ENCODE measurements around the gene KIAA0232. TPM values are rescaled to one million over a fixed set of nuclear protein-coding genes. Genes with fewer than 3 reads are reported as not detected.

Gene KIAA0232
- total and polyA plus RNA-seq, 2 of the 8 experiments (the other 6 are each of a cell fraction or from before 2014, with no cell fraction given), result 5.6 to 23.3 TPM

- no peak overlapping the region for H3K23ac ChIP-seq (ENCODE audit: insufficient read length)
- no peak overlapping the region for H2BK15ac ChIP-seq (ENCODE audit: low read length)
- H3K79me1 ChIP-seq (ENCODE audit: low read depth, low read length), result peaks cover 2% of the 10 kb centered on the region; the same call in 1 of the 2 replicates
- no peaks in the 10 kb centered on the region for H3K23me2 ChIP-seq (ENCODE audit: low read depth, low read length)
- DNase-seq (ENCODE audit: low read depth in 1 of 2, low spot score in 2 of 2), result no peak
- H2BK12ac ChIP-seq (ENCODE audit: low read depth, low read length), result no peak overlapping the region
- no peak overlapping the region; the same call in 1 of the 2 replicates for H3K18ac ChIP-seq (ENCODE audit: extremely low read depth, low read length)
- H3K4ac ChIP-seq (replicated peaks; ENCODE audit: insufficient read length, low read depth, low read length), result no peak overlapping the region
- no peak overlapping the region for H2AFZ ChIP-seq (ENCODE audit: low read length)
- 92% methylated on average over 8 of the region's 8 CpGs; no CpG with 5 or more reads in 1 of the 2 experiments for WGBS, 2 experiments (ENCODE audit: extremely low coverage in 1 of 2, insufficient coverage in 1 of 2, insufficient read length in 1 of 2, insufficient replicate concordance in 2 of 2, low coverage in 1 of 2, low lambda C conversion rate in 2 of 2, missing lambda C conversion rate in 1 of 2)
- H3K4me3 ChIP-seq (ENCODE audit: extremely low read depth in 1 of 4, insufficient read depth in 2 of 4, low read depth in 3 of 4, low read length in 4 of 4), result no peak overlapping the region
- H3K9ac ChIP-seq (replicated peaks in 1 of 4; ENCODE audit: extremely low read depth in 1 of 4, low read depth in 3 of 4, low read length in 3 of 4), result no peak overlapping the region
- H2BK120ac ChIP-seq (replicated peaks; ENCODE audit: low read depth, low read length), result no peak overlapping the region
- TF ChIP-seq TEAD4 (IDR thresholded peaks at IDR 0.05; ENCODE audit: low read depth, low read length) (no peak), SAP30 (IDR thresholded peaks at IDR 0.05; ENCODE audit: insufficient read depth, insufficient replicate concordance, low read length) (no peak), KDM4A (IDR thresholded peaks at IDR 0.05; ENCODE audit: low read depth, low read length, severe bottlenecking) (no peak), YY1 (IDR thresholded peaks at IDR 0.05; ENCODE audit: low read depth, low read length) (no peak), GTF2F1 (IDR thresholded peaks at IDR 0.05; ENCODE audit: borderline replicate concordance, low read depth, low read length) (no peak)
- H4K20me1 ChIP-seq (replicated peaks in 1 of 2; ENCODE audit: control insufficient read depth in 1 of 2, insufficient read depth in 2 of 2, low read length in 2 of 2), result peaks cover 6 to 20% of the 10 kb centered on the region in 2 experiments
- no peak overlapping the region for H2BK5ac ChIP-seq (ENCODE audit: low read depth, low read length)
- H3K4me2 ChIP-seq (ENCODE audit: insufficient read depth in 1 of 2, low read depth in 2 of 2, low read length in 2 of 2), result no peak overlapping the region
- H3K9me3 ChIP-seq (ENCODE audit: insufficient read depth in 2 of 2, low read depth in 1 of 2, low read length in 1 of 2), result no peaks in the 10 kb centered on the region
- no peak overlapping the region for H2BK20ac ChIP-seq (ENCODE audit: low read length)
- H3K27me3 ChIP-seq (replicated peaks in 1 of 4; ENCODE audit: control insufficient read depth in 3 of 4, extremely low read depth in 1 of 4, insufficient read depth in 3 of 4, low read length in 3 of 4), result no peaks in the 10 kb centered on the region
- no peak overlapping the region for H3K14ac ChIP-seq (ENCODE audit: insufficient read length)
- CTCF ChIA-PET (ENCODE audit: partially characterized antibody), result interaction anchor here (0.6 kb wide), 1 partner anchor 20 kb away, joined by 3 read pairs; no protein-coding TSS in a partner anchor
- no peak overlapping the region for H3K56ac ChIP-seq (replicated peaks; ENCODE audit: insufficient read length, low read depth, low read length)
- H4K5ac ChIP-seq (ENCODE audit: insufficient read length, low read depth, low read length), result no peak overlapping the region
- H3K27ac ChIP-seq (ENCODE audit: low read depth, low read length), result no peak overlapping the region
- peaks cover 0 to 2% (median 0%) of the 10 kb centered on the region in 4 experiments; a peak in 1 of 8 replicates for H3K36me3 ChIP-seq (ENCODE audit: control insufficient read depth in 2 of 4, insufficient read depth in 4 of 4, low read length in 3 of 4)
- POLR2A ChIA-PET (ENCODE audit: partially characterized antibody), result interaction anchor here (0.7 kb wide), 1 partner anchor 83 kb away, joined by 3 read pairs; no protein-coding TSS in a partner anchor
- no peak for FAIRE-seq
- H3K4me1 ChIP-seq (replicated peaks in 1 of 4; ENCODE audit: control insufficient read depth in 3 of 4, insufficient read depth in 4 of 4, low read length in 3 of 4), result peaks cover 0 to 4% (median 1%) of the 10 kb centered on the region in 4 experiments; a peak in 2 of 7 replicates
- no peak overlapping the region for H4K8ac ChIP-seq (ENCODE audit: extremely low read depth, insufficient read depth, low read length)
- H4K91ac ChIP-seq (replicated peaks; ENCODE audit: insufficient read length, low read length), result no peak overlapping the region
- no peak overlapping the region for H2AK5ac ChIP-seq (ENCODE audit: low read depth, low read length)
- H3K79me2 ChIP-seq (ENCODE audit: control insufficient read depth in 1 of 2, insufficient read depth in 2 of 2, low read length in 2 of 2), result peaks cover 5 to 69% of the 10 kb centered on the region in 2 experiments
Measured at GRCh38 chr4:6802025-6802424, 19.5 kb downstream of the KIAA0232 start.

All from H1 (cell line).